ENCODE results near the gene PLA2G4F.

PLA2G4F gene, protein sequence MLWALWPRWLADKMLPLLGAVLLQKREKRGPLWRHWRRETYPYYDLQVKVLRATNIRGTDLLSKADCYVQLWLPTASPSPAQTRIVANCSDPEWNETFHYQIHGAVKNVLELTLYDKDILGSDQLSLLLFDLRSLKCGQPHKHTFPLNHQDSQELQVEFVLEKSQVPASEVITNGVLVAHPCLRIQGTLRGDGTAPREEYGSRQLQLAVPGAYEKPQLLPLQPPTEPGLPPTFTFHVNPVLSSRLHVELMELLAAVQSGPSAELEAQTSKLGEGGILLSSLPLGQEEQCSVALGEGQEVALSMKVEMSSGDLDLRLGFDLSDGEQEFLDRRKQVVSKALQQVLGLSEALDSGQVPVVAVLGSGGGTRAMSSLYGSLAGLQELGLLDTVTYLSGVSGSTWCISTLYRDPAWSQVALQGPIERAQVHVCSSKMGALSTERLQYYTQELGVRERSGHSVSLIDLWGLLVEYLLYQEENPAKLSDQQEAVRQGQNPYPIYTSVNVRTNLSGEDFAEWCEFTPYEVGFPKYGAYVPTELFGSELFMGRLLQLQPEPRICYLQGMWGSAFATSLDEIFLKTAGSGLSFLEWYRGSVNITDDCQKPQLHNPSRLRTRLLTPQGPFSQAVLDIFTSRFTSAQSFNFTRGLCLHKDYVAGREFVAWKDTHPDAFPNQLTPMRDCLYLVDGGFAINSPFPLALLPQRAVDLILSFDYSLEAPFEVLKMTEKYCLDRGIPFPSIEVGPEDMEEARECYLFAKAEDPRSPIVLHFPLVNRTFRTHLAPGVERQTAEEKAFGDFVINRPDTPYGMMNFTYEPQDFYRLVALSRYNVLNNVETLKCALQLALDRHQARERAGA

DNA sequence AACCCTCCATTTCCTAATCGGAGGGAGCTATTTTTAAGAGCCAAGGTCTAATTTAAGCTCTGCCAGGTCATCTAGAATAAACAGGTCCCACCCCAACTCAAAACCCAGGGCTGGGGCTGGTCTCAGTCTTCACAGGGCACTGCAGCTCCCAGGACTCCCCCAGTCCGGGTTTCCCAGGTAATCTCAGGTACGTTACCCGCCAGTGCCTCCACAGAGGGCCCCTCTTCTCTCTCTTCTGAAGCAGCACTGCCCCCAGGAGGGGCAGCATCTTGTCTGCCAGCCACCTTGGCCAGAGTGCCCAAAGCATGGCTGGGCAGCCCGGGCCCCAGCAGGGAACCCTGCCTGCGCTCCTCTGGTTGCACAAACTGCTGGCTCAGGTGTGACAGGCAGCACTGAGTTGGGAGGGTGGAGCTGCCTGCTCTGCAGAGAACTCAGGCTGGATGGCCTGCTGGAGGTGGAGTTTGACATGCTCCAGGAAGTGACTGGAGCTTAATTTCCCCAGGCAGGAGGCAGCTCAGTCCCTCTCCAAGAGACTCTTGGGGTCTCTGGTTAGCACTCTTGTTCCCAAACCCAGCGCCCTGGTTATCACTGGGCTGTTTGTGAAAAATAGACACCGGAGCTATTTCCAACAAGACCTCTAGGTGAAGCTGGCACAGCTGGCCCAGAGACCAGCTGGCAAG is at the start of gene PLA2G4F:
PLA2G4F (minus strand) TSS at position 394 of the 680 bp plus-strand sequence; CDS start at position 307, 87 bp downstream.
- DNase-seq: no peak
- TF ChIP-seq GATA1 (IDR thresholded peaks at IDR 0.05; ENCODE audit: low read depth, low read length) (no peak), POLR2A (IDR thresholded peaks at IDR 0.05; ENCODE audit: low read length) (no peak)

DNA sequence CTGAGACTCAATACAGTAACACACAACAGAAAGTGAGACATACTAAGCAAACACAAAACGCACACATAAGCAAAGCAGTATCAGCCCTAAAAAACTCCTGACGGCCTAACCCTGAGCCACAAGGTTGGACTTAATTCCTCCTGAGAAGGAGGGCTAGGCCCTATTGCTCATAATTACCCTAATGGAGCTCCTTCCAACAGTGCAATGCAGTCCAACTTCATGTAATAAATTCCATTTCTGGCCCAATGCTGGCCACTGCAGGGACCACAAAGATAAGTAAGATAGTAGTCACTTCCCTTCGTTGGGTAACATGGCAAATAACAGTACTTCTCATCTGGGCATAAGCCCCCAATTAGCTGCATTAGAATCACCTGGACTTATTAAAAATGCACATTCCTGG is 47.5 kb upstream of the PLA2G4F start:
- DNase-seq: no peak
- no peak for TF ChIP-seq POLR2A (IDR thresholded peaks at IDR 0.05; ENCODE audit: low read length)
- no peak for TF ChIP-seq GATA1 (IDR thresholded peaks at IDR 0.05; ENCODE audit: low read depth, low read length)

DNA sequence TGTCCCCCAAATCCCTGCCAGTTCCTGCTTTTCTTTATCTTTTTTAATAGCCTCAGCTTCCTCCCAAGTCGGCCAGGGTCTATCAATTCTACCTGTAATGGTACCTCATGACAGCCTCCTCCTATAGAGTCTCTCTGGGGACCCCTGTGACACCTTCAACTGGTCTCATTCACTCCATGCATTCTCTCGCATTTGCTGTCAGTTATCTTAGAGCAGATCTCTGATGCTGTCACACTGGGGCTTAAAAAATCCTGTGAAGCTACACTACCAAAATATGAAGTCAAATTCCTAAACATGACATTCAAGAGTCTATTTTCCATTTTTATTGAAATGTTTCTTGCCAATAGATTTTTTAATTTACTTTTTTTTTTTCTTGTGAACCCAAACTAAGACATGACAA is 46.2 kb upstream of the PLA2G4F start:
- no peak for TF ChIP-seq GATA1 (IDR thresholded peaks at IDR 0.05; ENCODE audit: low read depth, low read length)
- TF ChIP-seq POLR2A (IDR thresholded peaks at IDR 0.05; ENCODE audit: low read length): no peak
- no peak for DNase-seq

DNA sequence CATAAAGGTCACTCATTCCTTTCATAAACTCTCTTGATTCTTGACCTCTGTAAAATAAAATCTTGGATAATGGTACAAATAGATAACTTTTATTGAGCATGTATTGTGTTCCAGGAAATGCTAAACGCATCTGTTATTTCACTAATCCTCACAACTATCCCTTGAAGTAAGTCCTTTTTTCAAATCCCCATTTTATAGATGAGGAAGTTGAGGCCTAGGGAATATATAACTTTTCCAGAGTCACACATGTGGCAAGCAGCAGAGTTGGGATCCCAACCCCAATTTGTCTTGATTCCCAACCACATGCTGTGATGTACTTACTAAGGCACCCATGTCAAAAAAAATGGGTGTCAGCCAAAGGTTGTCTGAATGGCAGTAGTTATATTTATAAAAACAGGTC is 45.4 kb upstream of the PLA2G4F start:
- no peak for DNase-seq
- TF ChIP-seq GATA1 (IDR thresholded peaks at IDR 0.05; ENCODE audit: low read depth, low read length) (no peak), POLR2A (IDR thresholded peaks at IDR 0.05; ENCODE audit: low read length) (no peak)

DNA sequence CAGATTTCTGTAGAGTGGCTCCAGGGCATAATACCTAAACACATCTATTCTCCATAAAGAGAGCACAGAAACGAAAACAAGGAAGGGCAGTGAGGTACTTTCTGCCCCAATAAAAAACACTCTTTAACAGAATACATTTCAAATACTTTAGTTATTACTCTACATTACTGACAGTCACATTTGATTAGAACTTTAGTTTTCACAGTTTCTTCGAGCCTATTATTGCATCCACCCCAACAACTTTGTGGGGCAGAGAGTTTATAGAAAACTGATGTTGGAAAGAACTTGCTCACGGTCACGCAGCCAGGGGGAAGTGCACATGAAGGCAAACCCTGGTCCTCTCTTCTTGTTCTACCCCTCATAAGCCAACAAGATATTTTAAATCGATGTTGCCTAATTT is 42.7 kb upstream of the PLA2G4F start:
- TF ChIP-seq POLR2A (IDR thresholded peaks at IDR 0.05; ENCODE audit: low read length): no peak
- no peak for TF ChIP-seq GATA1 (IDR thresholded peaks at IDR 0.05; ENCODE audit: low read depth, low read length)
- DNase-seq: no peak

DNA sequence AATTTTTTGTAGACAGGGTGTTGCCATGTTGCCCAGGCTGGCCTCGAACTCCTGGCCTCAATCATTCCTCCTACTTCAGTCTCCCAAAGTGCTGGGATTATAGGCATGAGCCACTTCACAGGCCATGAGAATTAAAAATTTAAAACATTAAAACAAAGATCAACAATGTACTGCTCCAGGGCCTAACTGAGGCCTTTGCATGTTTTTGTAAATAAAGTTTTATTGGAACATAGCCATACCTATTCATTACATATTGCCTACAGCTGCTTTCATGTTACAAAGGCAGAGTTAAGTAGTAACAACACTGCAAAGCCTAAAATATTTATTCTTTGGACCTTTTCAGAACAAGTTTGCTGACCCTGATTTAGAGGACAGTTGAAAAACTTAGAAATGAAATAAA is 42.1 kb upstream of the PLA2G4F start:
- DNase-seq: no peak
- no peak for TF ChIP-seq POLR2A (IDR thresholded peaks at IDR 0.05; ENCODE audit: low read length)
- TF ChIP-seq GATA1 (IDR thresholded peaks at IDR 0.05; ENCODE audit: low read depth, low read length): no peak

DNA sequence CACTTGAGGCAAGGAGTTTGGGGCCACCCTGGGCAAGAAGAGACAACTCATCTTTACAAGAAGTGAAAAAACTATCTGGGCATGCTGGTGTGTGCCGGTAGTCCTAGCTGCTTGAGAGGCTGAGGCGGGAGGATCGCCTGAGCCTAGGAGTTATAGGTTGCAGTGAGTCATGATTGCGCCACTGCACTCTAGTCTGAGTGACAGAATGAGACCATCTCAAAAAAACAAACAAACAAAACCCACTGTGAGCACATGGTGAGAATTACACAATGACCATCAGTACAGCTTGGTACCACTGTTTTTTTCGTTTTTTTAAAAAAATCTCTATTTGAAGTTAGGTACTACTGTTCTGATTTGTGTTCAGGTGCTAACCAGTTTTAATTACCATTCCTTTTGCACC is 38.1 kb upstream of the PLA2G4F start:
- TF ChIP-seq POLR2A (IDR thresholded peaks at IDR 0.05; ENCODE audit: low read length) (no peak), GATA1 (IDR thresholded peaks at IDR 0.05; ENCODE audit: low read depth, low read length) (no peak)
- peak in 1 of 2 experiments; percentile 27 for DNase-seq

DNA sequence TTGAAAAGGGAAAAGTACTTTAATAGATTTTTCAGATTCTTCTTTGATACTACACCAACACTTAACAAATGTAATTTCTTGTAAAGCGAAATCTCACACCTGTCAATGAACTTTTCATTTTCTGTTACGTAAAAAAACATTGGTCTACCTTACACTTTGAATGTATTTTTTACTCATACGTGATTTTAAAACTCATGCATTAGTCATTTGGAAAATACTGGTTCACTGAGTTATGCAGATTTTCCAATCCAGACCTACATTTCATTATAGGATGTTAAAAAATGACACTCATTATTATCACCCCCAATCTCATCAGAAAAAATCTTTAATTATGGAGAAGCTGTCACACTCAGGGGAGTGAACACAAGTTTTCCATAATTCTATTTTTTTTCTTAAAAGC is 36.9 kb upstream of the PLA2G4F start:
- DNase-seq: no peak
- no peak for TF ChIP-seq GATA1 (IDR thresholded peaks at IDR 0.05; ENCODE audit: low read depth, low read length)
- TF ChIP-seq POLR2A (IDR thresholded peaks at IDR 0.05; ENCODE audit: low read length): no peak

DNA sequence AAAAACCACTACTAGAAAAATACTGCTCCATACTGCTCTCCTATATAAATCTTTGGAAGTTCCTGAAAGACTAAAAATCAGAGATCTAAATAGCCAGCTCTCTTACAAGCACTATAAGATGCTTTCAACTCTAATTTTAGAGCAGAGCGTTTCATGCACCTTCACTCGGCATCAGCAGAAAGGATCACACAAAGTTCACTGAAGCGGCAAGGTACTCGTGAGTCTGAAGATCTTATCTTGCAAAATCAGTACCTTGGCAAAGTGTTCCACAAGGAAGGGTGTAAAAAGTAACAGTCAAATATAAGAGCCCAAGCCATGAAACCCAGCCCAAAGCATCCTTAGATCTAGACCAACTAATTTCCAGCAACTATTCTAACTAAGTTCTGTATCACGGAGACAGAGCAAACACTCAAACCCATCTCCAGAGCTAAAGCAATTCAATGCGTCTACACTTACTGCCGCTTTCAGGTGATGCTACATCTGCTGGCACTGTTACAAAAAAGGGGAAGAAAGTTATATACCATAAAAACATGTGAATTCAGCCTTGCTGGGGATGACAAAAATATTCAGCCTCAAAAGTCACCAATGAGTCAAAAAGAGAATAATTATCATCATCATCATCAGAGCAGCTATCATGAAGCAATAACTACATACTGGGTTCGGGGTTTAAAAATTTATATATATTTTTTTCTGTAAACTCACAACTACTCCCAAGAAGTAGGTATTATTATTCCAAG is 35.3 kb upstream of the PLA2G4F start:
- no peak for TF ChIP-seq GATA1 (IDR thresholded peaks at IDR 0.05; ENCODE audit: low read depth, low read length)
- no peak for TF ChIP-seq POLR2A (IDR thresholded peaks at IDR 0.05; ENCODE audit: low read length)
- no peak for DNase-seq

DNA sequence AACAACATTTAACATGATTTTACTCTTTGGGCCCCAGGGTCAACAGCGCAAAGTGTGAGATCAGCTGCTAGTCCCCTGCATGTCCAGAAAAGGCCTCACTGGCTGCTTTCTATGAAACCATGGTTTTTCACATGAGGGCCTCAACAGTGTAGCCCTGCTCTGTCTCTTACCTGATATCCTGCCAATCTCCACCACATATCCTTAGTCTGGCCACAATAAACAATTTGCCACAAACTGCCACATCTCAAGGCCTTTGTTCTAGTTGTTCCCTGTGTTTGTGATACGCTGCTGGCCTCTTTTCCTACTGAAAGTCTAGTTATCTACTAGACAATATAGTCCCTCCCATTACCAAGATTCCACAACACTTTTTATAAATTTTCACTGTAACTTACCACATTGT is 33.9 kb upstream of the PLA2G4F start:
- no peak for TF ChIP-seq GATA1 (IDR thresholded peaks at IDR 0.05; ENCODE audit: low read depth, low read length)
- TF ChIP-seq POLR2A (IDR thresholded peaks at IDR 0.05; ENCODE audit: low read length): no peak
- DNase-seq: no peak

DNA sequence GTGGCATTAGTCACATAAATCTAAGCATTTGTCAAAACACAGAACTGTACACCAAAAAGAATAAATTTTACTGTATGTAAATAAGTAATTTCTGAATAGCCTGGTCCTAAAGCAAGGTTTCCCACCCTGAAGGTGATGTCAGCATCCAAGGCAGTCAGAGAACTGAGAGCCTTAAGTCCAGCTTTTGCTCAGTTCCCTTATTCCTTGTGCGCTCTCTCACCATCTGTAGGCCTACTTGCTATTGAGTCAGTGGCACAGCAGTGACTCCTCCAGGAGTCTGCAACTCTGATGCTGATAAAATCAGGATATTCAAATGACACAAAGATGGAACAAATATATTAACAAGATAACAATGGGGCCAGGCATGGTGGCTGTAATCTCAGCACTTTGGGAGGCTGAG is 29.4 kb upstream of the PLA2G4F start:
- DNase-seq: no peak

DNA sequence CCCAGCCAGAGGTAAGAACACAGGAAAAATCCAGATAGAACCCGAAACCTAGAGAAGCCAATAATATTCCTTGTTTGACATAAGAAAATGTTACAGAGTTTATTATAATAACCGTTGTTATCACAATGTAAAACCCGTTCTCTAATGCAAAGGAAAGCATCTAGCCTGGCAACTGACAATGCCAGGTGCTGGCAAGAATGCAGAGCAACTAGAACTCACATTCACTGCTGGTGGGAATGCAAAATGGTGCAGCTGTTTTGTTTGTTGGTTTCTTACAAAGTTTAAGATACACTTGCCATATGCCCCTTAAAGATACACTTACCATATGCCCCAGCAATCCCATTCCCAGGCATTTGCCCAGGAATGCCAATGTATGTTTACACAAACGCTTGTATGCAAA is 28.3 kb upstream of the PLA2G4F start:
- DNase-seq: no peak
- TF ChIP-seq POLR2A (IDR thresholded peaks at IDR 0.05; ENCODE audit: low read length): no peak
- TF ChIP-seq GATA1 (IDR thresholded peaks at IDR 0.05; ENCODE audit: low read depth, low read length): no peak

More for the DNA sequence above, 29.4 kb upstream of the PLA2G4F start:
- TF ChIP-seq GATA1 (IDR thresholded peaks at IDR 0.05; ENCODE audit: low read depth, low read length) (no peak), POLR2A (IDR thresholded peaks at IDR 0.05; ENCODE audit: low read length) (no peak)

DNA sequence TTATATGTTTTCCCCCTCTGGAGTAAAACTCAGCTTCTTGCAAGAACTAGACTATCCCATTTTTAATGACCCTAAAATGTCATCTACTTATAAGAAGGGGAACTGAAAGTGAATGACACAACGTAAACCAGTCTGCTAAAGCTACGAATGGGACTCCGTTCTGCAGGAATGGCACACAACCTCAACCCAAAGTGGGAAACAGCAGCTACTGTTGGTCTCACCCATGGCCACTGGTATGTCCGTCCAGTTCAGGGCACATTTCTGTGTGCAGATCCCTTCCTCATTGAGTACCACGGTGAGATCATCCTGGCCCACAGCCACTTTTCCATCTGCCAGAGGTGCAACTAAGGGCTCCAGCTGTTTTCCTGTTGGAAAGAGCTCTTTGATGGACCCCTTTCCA is 27.9 kb upstream of the PLA2G4F start:
- no peak for DNase-seq
- TF ChIP-seq POLR2A (IDR thresholded peaks at IDR 0.05; ENCODE audit: low read length) (no peak), GATA1 (IDR thresholded peaks at IDR 0.05; ENCODE audit: low read depth, low read length) (no peak)
